Progenitor cell of endocrine pancreas (in vitro differentiated cells): ENCODE measurements around the gene CAV2. TPM values are rescaled to one million over a fixed set of nuclear protein-coding genes. Genes with fewer than 3 reads are reported as not detected.

Experiments
- DNase-seq: peaks from one replicate; pipeline ENCODE4 v3.0.0; 2021; ENCODE audit warnings: low spot score; ENCODE audit not compliant: unreplicated experiment
- H3K27ac Mint-ChIP-seq: 2 replicates; pipeline ENCODE4 v1.8.0; 2021; ENCODE audit warnings: mild to moderate bottlenecking, moderate library complexity, mixed read lengths
- H3K27me3 Mint-ChIP-seq: 2 replicates; pipeline ENCODE4 v1.8.0; 2021; ENCODE audit warnings: mixed read lengths
- H3K36me3 Mint-ChIP-seq: 2 replicates; pipeline ENCODE4 v1.8.0; 2022; ENCODE audit warnings: mixed read lengths; ENCODE audit not compliant: insufficient read depth
- H3K4me1 Mint-ChIP-seq: 2 replicates; pipeline ENCODE4 v1.8.0; 2021; ENCODE audit warnings: low read depth, mixed read lengths
- H3K4me3 Mint-ChIP-seq: 2 replicates; pipeline ENCODE4 v1.8.0; 2021; ENCODE audit warnings: low read depth, mild to moderate bottlenecking, moderate library complexity, mixed read lengths
- H3K9me3 Mint-ChIP-seq: 2 replicates; pipeline ENCODE4 v1.8.0; 2021; ENCODE audit warnings: low read depth, mixed read lengths
- CTCF ChIP-seq: fragments of 200-600 bp; sonication (generic); IDR thresholded peaks from one replicate; pipeline ENCODE4 v1.5.0; 2021; ENCODE audit warnings: antibody characterized with exemption, mild to moderate bottlenecking; ENCODE audit not compliant: unreplicated experiment
- total RNA-seq: library from RNA; stranded (reverse); gene quantifications from 2 replicates; pipeline ENCODE4 v1.2.1, GENCODE V29; 2021

The CAV2 gene
- total RNA-seq, 1 donor from 2014 or later = 9.4 TPM

GRCh38 chr7:116535416-116535815 lies 35.9 kb downstream of the CAV2 start:
- Mint-ChIP-seq H3K4me1 (peaks cover 5% of the 10 kb centered on the region), H3K36me3 (no peaks in the 10 kb centered on the region), H3K27me3 (peaks cover 3% of the 10 kb centered on the region), H3K4me3 (no peak overlapping the region), H3K27ac (no peak overlapping the region), H3K9me3 (peaks cover 3% of the 10 kb centered on the region)
- DNase-seq = no peak
- no peak for TF ChIP-seq CTCF

- peaks cover 5% of the 10 kb centered on the region for H3K4me1 Mint-ChIP-seq
- H3K9me3 Mint-ChIP-seq = peaks cover 3% of the 10 kb centered on the region
- DNase-seq = no peak
- H3K4me3 Mint-ChIP-seq = no peak overlapping the region
- TF ChIP-seq CTCF = no peak
- H3K27me3 Mint-ChIP-seq = no peaks in the 10 kb centered on the region
- H3K27ac Mint-ChIP-seq = no peak overlapping the region
- H3K36me3 Mint-ChIP-seq = no peaks in the 10 kb centered on the region
These were observed 38.6 kb downstream of the CAV2 start for GRCh38 chr7:116538138-116538537.

GRCh38 chr7:116539879-116540278 lies 40.3 kb downstream of the CAV2 start:
- TF ChIP-seq CTCF = no peak
- Mint-ChIP-seq H3K27me3 (no peaks in the 10 kb centered on the region), H3K4me3 (no peak overlapping the region), H3K4me1 (peaks cover 5% of the 10 kb centered on the region), H3K27ac (no peak overlapping the region), H3K9me3 (peaks cover 3% of the 10 kb centered on the region), H3K36me3 (no peaks in the 10 kb centered on the region)
- DNase-seq = no peak

GRCh38 chr7:116540743-116541142 lies 41.2 kb downstream of the CAV2 start:
- Mint-ChIP-seq H3K9me3 (peaks cover 3% of the 10 kb centered on the region), H3K27me3 (no peaks in the 10 kb centered on the region), H3K27ac (no peak overlapping the region), H3K4me3 (no peak overlapping the region), H3K4me1 (peaks cover 12% of the 10 kb centered on the region), H3K36me3 (no peaks in the 10 kb centered on the region)
- TF ChIP-seq CTCF = no peak
- DNase-seq = no peak

- Mint-ChIP-seq H3K4me3 (no peak overlapping the region), H3K27me3 (no peaks in the 10 kb centered on the region), H3K4me1 (peaks cover 7% of the 10 kb centered on the region), H3K9me3 (peaks cover 3% of the 10 kb centered on the region), H3K27ac (no peak overlapping the region), H3K36me3 (no peaks in the 10 kb centered on the region)
- TF ChIP-seq CTCF = no peak
- no peak for DNase-seq
These were observed 42.4 kb downstream of the CAV2 start for GRCh38 chr7:116541951-116542350.
